Sigmoid colon (tissue), 7 donors: ENCODE results near the gene NUDT22. TPM values are rescaled to one million over a fixed set of nuclear protein-coding genes. Genes with fewer than 3 reads are reported as not detected.

Source experiments
- DNase-seq: peaks from one replicate; pipeline ENCODE4 v3.0.0-alpha.2; 2019
- H3K27ac ChIP-seq, 4 donors: fragments of 200-600 bp; sonication (generic); one replicate each; pipeline ENCODE4 v1.5.1; 2016 to 2019; ENCODE audit warnings: mild to moderate bottlenecking in 1 of 4
- H3K27me3 ChIP-seq, 3 donors: fragments of 200-600 bp; sonication (generic); one replicate each; pipeline ENCODE4 v1.5.1; 2019; ENCODE audit warnings: mild to moderate bottlenecking in 1 of 3
- H3K36me3 ChIP-seq, 4 donors: fragments of 200-600 bp; sonication (generic); one replicate each; pipeline ENCODE4 v1.5.1; 2016 to 2019
- H3K4me1 ChIP-seq, 4 donors: fragments of 200-600 bp; sonication (generic); one replicate each; pipeline ENCODE4 v1.5.1; 2017 to 2019
- H3K4me3 ChIP-seq, 4 donors: fragments of 200-600 bp; sonication (generic); one replicate each; pipeline ENCODE4 v1.5.1; 2017 to 2019; ENCODE audit warnings: mild to moderate bottlenecking in 2 of 4, moderate library complexity in 1 of 4
- H3K9me3 ChIP-seq, 4 donors: fragments of 200-600 bp in 3 of 4; sonication (generic) in 3 of 4; one replicate each; pipeline versions ENCODE4 v1.5.1 to v1.6.1; 2013 to 2019
- CTCF ChIP-seq, 4 experiments: fragments of 450-650 bp in 3 of 4; fragments of 200-600 bp in 1 of 4; IDR thresholded peaks; one replicate each; pipeline ENCODE4 v1.5.1; 2016 to 2019; ENCODE audit warnings: antibody characterized with exemption in 4 of 4, mild to moderate bottlenecking in 3 of 4, moderate library complexity in 2 of 4
- EP300 ChIP-seq, 4 donors: sonication (generic); formaldehyde crosslinking; IDR thresholded peaks; one replicate each; pipeline ENCODE4 v1.6.1; 2017; ENCODE audit warnings: antibody characterized with exemption in 4 of 4
- POLR2A ChIP-seq, 2 donors: fragments of 450-650 bp; IDR thresholded peaks; one replicate each; pipeline ENCODE4 v1.6.1; 2016; ENCODE audit warnings: antibody characterized with exemption in 2 of 2, mild to moderate bottlenecking in 2 of 2, moderate library complexity in 2 of 2
- POLR2AphosphoS5 ChIP-seq, 4 donors: sonication (generic); formaldehyde crosslinking; IDR thresholded peaks; one replicate each; pipeline ENCODE4 v1.6.1; 2017; ENCODE audit warnings: antibody characterized with exemption in 4 of 4
- WGBS, 2 donors: extraction: QIAGEN DNeasy Blood & Tissue Kit; methylation state at CpG; one replicate each; pipeline ENCODE4 v1.1.7; 2013; 5-methylcytosine and 5-hydroxymethylcytosine counted together
- intact Hi-C: fragments of 100-400 bp; cut with DNase I; formaldehyde crosslinking; loops from one replicate; pipeline ENCODE4 v1.15.1; 2023
- polyA plus RNA-seq, 3 donors: library from polyadenylated mRNA; stranded (reverse); fragments of 200-250 nt; gene quantifications; one replicate each; pipeline ENCODE4 v1.2.3, GENCODE V29; 2013
- total RNA-seq, 4 donors: library from RNA; depleted of rRNA; stranded (reverse); fragments of >200 nt; gene quantifications; one replicate each; pipeline ENCODE4 v1.1.0, GENCODE V29; 2016
- donor health status: healthy with polysubstance abuse.
- donor health status: Bipolar disorder and iron deficiency.
- donor health status: healthy.

Gene NUDT22
- total and polyA plus RNA-seq, 7 donors = 41.4 to 130 (median 64.8) TPM

GRCh38 chr11:64224891-64225607 is 1.0 kb upstream of the NUDT22 start:
- peak; percentile 70 for DNase-seq

GRCh38 chr11:64226507-64227051 is 505 bp downstream of the NUDT22 start:
- WGBS, 2 donors = 1 to 5% methylated on average over 26 of the region's 26 CpGs
- peaks cover 0 to 7% (median 0%) of the 10 kb centered on the region in 4 donors for H3K36me3 ChIP-seq
- no peak for TF ChIP-seq CTCF (IDR thresholded peaks at IDR 0.05)
- no peak for TF ChIP-seq EP300 (IDR thresholded peaks at IDR 0.05)
- no peak for TF ChIP-seq POLR2A (IDR thresholded peaks at IDR 0.05)
- TF ChIP-seq POLR2AphosphoS5 (IDR thresholded peaks at IDR 0.05) = no peak
- H3K9me3 ChIP-seq = no peaks in the 10 kb centered on the region
- peaks cover 0 to 60% (median 45%) of the 10 kb centered on the region in 4 donors for H3K4me1 ChIP-seq
- peak overlapping the region; percentile 89 to 94 (median 92) for H3K27ac ChIP-seq
- intact Hi-C loops = loop anchor here (5.0 kb wide), 1 partner anchor 39 kb away; the partner anchor contains the start of gene STIP1
- DNase-seq = peak; percentile 80
- peak overlapping the region; percentile 71 to 89 (median 80) for H3K4me3 ChIP-seq
- no peaks in the 10 kb centered on the region for H3K27me3 ChIP-seq

More at GRCh38 chr11:64224891-64225607, 1.0 kb upstream of the NUDT22 start:
- peak overlapping the region; percentile 89 to 94 (median 92) for H3K27ac ChIP-seq
- no peaks in the 10 kb centered on the region for H3K9me3 ChIP-seq
- peaks cover 0 to 21% (median 0%) of the 10 kb centered on the region in 4 donors for H3K36me3 ChIP-seq
- no peak for TF ChIP-seq CTCF (IDR thresholded peaks at IDR 0.05)
- no peak for TF ChIP-seq POLR2A (IDR thresholded peaks at IDR 0.05)
- TF ChIP-seq POLR2AphosphoS5 (IDR thresholded peaks at IDR 0.05) = no peak
- no peak for TF ChIP-seq EP300 (IDR thresholded peaks at IDR 0.05)
- WGBS, 2 donors = 59 to 65% methylated on average over 22 of the region's 22 CpGs
- H3K4me1 ChIP-seq = peaks cover 0 to 50% (median 36%) of the 10 kb centered on the region in 4 donors
- intact Hi-C loops = loop anchor here (5.0 kb wide), 1 partner anchor 38 kb away; the partner anchor contains the start of gene STIP1
- H3K4me3 ChIP-seq = peak overlapping the region; percentile 71 to 89 (median 80)
- H3K27me3 ChIP-seq = no peaks in the 10 kb centered on the region

- DNase-seq = peak; percentile 64
- Histone ChIP-seq H3K4me3 (peak overlapping the region in 2 of 4 donors; percentile 71 to 89), H3K36me3 (peaks cover 0 to 7% (median 0%) of the 10 kb centered on the region in 4 donors), H3K4me1 (peaks cover 0 to 60% (median 49%) of the 10 kb centered on the region in 4 donors), H3K9me3 (no peaks in the 10 kb centered on the region), H3K27ac (peak overlapping the region; percentile 89 to 94 (median 92)), H3K27me3 (no peaks in the 10 kb centered on the region)
- TF ChIP-seq CTCF (IDR thresholded peaks at IDR 0.05) (no peak), POLR2AphosphoS5 (IDR thresholded peaks at IDR 0.05) (no peak), POLR2A (IDR thresholded peaks at IDR 0.05) (no peak), EP300 (IDR thresholded peaks at IDR 0.05) (no peak)
- intact Hi-C loops = loop anchor here (5.0 kb wide), 1 partner anchor 40 kb away; the partner anchor contains the start of gene STIP1
- WGBS, 2 donors = 74 to 83% methylated on average over 3 of the region's 3 CpGs
These were observed 1.4 kb downstream of the NUDT22 start for GRCh38 chr11:64227405-64227956.

- Histone ChIP-seq H3K4me3 (peak overlapping the region in 2 of 4 donors; percentile 70 to 82), H3K27me3 (no peaks in the 10 kb centered on the region), H3K27ac (peak overlapping the region; percentile 95 to 98 (median 96)), H3K36me3 (peaks cover 0 to 3% (median 0%) of the 10 kb centered on the region in 4 donors), H3K9me3 (no peaks in the 10 kb centered on the region), H3K4me1 (peaks cover 0 to 75% (median 60%) of the 10 kb centered on the region in 4 donors)
- intact Hi-C loops = loop anchor here (5.0 kb wide), 1 partner anchor 42 kb away; the partner anchor contains the start of gene STIP1
- TF ChIP-seq EP300 (IDR thresholded peaks at IDR 0.05) (no peak), POLR2AphosphoS5 (IDR thresholded peaks at IDR 0.05) (no peak), POLR2A (IDR thresholded peaks at IDR 0.05) (no peak), CTCF (IDR thresholded peaks at IDR 0.05) (no peak)
- DNase-seq = no peak
- WGBS, 2 donors = 87 to 89% methylated on average over 12 of the region's 12 CpGs
These were observed 3.1 kb downstream of the NUDT22 start for GRCh38 chr11:64229090-64229743.
